ENCODE measurements around the gene ADGRF4. TPM values are rescaled to one million over a fixed set of nuclear protein-coding genes. Genes with fewer than 3 reads are reported as not detected.

Gene ADGRF4
- total and polyA plus RNA-seq, 9 of the 15 experiments (the other 6 are each of a cell fraction or from before 2014, with no cell fraction given): not detected

GRCh38 chr6:47697925-47698324, 455 bp upstream of the ADGRF4 start:
- CTCF ChIA-PET (ENCODE audit: low intra/inter-chr PET ratio): no interaction called here
- POLR2A ChIA-PET: no interaction called here
- H3K36me3 ChIP-seq (ENCODE audit: control insufficient read depth, insufficient read depth, low read length): no peaks in the 10 kb centered on the region
- FAIRE-seq: no peak
- H3K4me1 ChIP-seq (replicated peaks in 1 of 2; ENCODE audit: control insufficient read depth in 2 of 2, insufficient read depth in 2 of 2, low read length in 2 of 2): no peaks in the 10 kb centered on the region
- BruUV-seq (replicated peaks): no TSS peak
- no peak overlapping the region for H3K27ac ChIP-seq (ENCODE audit: extremely low read depth, low read depth, low read length)
- H3K9me3 ChIP-seq (replicated peaks; ENCODE audit: control insufficient read depth, insufficient read depth, low read depth, low read length): no peaks in the 10 kb centered on the region
- H3K79me2 ChIP-seq (ENCODE audit: control insufficient read depth, insufficient read depth, low read length): no peaks in the 10 kb centered on the region
- H2AFZ ChIP-seq (ENCODE audit: low read depth, low read length): no peak overlapping the region
- H3K9ac ChIP-seq (ENCODE audit: insufficient read depth in 1 of 2, low read depth in 2 of 2, low read length in 2 of 2): no peak overlapping the region
- no peak for ATAC-seq
- 0% methylated on average over 2 of the region's 2 CpGs for WGBS (ENCODE audit: insufficient coverage, low coverage, missing lambda C conversion rate)
- DNase-seq (ENCODE audit: extremely low read depth in 1 of 4, low spot score in 3 of 4): no peak
- in situ Hi-C loops (cut with MboI) (no loop called here), intact Hi-C loops (cut with micrococcal nuclease) (no loop called here)
- no peak for TF ChIP-seq PPARD (CRISPR knock-in tag; IDR thresholded peaks at IDR 0.05)
- no peak for TF ChIP-seq ZNF24 (IDR thresholded peaks at IDR 0.05)
- no peak for TF ChIP-seq CREBBP (IDR thresholded peaks at IDR 0.05; ENCODE audit: low read depth, low read length)
- TF ChIP-seq EGR1 (conservative IDR thresholded peaks at IDR 0.05): no peak
- no peak for TF ChIP-seq MCM3 (IDR thresholded peaks at IDR 0.05)
- TF ChIP-seq KLF10 (CRISPR knock-in tag; IDR thresholded peaks at IDR 0.05): no peak
- TF ChIP-seq NBN (IDR thresholded peaks at IDR 0.05; ENCODE audit: low read depth): no peak
- TF ChIP-seq ZNF263 (CRISPR knock-in tag; IDR thresholded peaks at IDR 0.05; ENCODE audit: borderline replicate concordance): no peak
- TF ChIP-seq FOXM1 (IDR thresholded peaks at IDR 0.05; ENCODE audit: low read depth): no peak
- no peak for TF ChIP-seq FOXM1 (CRISPR knock-in tag; IDR thresholded peaks at IDR 0.05; ENCODE audit: low read depth)
- TF ChIP-seq CEBPB (tag; IDR thresholded peaks at IDR 0.05): no peak
- TF ChIP-seq FOXA3 (CRISPR knock-in tag; conservative IDR thresholded peaks at IDR 0.05 in 1 of 2, IDR thresholded peaks at IDR 0.05 in 1 of 2): no peak
- TF ChIP-seq FOS (IDR thresholded peaks at IDR 0.05; ENCODE audit: extremely low read depth, insufficient read length): no peak
- TF ChIP-seq TAF7 (tag; IDR thresholded peaks at IDR 0.05): no peak
- no peak for TF ChIP-seq ZNF57 (CRISPR knock-in tag; IDR thresholded peaks at IDR 0.05)
- TF ChIP-seq TFAM (CRISPR knock-in tag; conservative IDR thresholded peaks at IDR 0.05): no peak
- TF ChIP-seq, protein P1, sequence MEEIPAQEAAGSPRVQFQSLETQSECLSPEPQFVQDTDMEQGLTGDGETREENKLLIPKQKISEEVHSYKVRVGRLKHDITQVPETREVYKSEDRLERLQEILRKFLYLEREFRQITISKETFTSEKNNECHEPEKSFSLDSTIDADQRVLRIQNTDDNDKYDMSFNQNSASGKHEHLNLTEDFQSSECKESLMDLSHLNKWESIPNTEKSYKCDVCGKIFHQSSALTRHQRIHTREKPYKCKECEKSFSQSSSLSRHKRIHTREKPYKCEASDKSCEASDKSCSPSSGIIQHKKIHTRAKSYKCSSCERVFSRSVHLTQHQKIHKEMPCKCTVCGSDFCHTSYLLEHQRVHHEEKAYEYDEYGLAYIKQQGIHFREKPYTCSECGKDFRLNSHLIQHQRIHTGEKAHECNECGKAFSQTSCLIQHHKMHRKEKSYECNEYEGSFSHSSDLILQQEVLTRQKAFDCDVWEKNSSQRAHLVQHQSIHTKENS (CRISPR knock-in tag; IDR thresholded peaks at IDR 0.05): no peak
- H3K27me3 ChIP-seq (ENCODE audit: control insufficient read depth in 2 of 2, insufficient read depth in 2 of 2, low read length in 2 of 2): peaks cover 2 to 9% of the 10 kb centered on the region in 2 experiments; a peak in 3 of 5 replicates
- no peaks in the 10 kb centered on the region for H4K20me1 ChIP-seq (replicated peaks; ENCODE audit: control insufficient read depth, insufficient read depth, low read length)
- no peak overlapping the region for H3K4me2 ChIP-seq (ENCODE audit: insufficient read depth, low read length)
- H3K9me1 ChIP-seq (ENCODE audit: control insufficient read depth, insufficient read depth, low read length): no peaks in the 10 kb centered on the region
- H3K4me3 ChIP-seq: no peak overlapping the region

Measured in K562 (cell line).